GM12892 (cell line): Measurements from ENCODE around the gene PAPOLG.

ENCODE experiments used
- DNase-seq: peaks from one replicate; pipeline ENCODE4 v3.0.0; 2011; ENCODE audit not compliant: insufficient read length
- FAIRE-seq: peaks from 2 replicates; lab custom pipeline; 2011; peaks lifted over from hg19 to GRCh38; lab: Jason Lieb, UNC
- POLR2A ChIP-seq: IDR thresholded peaks from 2 replicates; pipeline ENCODE4 v1.6.1; 2011; ENCODE audit warnings: low read depth, low read length, control low read depth
- POLR2AphosphoS5 ChIP-seq: IDR thresholded peaks from 2 replicates; pipeline ENCODE4 v1.6.1; 2011; ENCODE audit warnings: low read depth, low read length, control low read depth
- TAF1 ChIP-seq: IDR thresholded peaks from 2 replicates; pipeline ENCODE4 v1.6.1; 2011; ENCODE audit warnings: low read depth, mild to moderate bottlenecking, control low read depth, low read length, borderline replicate concordance

PAPOLG gene

GRCh38 chr2:60778352-60778751 is 22.3 kb downstream of the PAPOLG start:
- no peak for DNase-seq
- TF ChIP-seq POLR2AphosphoS5 (no peak), TAF1 (no peak), POLR2A (no peak)
- FAIRE-seq = no peak

DNA sequence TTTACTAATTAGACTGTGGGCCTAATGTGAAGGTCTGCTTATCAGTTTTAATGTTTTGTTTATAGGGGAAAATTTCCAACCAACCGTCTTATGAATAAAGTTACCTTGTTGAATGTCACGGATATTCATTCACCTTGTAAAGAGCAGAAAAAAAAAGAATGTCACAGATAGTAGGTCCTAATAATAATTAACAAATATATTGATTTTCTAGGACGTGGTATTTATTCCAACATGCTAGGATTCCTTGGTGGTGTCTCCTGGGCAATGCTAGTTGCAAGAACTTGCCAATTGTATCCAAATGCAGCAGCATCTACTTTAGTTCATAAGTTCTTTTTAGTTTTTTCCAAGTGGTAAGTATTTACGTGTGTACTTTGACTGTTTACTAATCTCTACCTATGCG is 23.4 kb downstream of the PAPOLG start:
- DNase-seq (no peak), FAIRE-seq (no peak)
- TF ChIP-seq POLR2A = no peak
- no peak for TF ChIP-seq TAF1
- TF ChIP-seq POLR2AphosphoS5 = no peak

GRCh38 chr2:60780721-60781120 is 24.7 kb downstream of the PAPOLG start:
- TF ChIP-seq POLR2AphosphoS5 (no peak), POLR2A (no peak), TAF1 (no peak)
- DNase-seq (no peak), FAIRE-seq (no peak)

- no peak for FAIRE-seq
- TF ChIP-seq POLR2A = no peak
- no peak for TF ChIP-seq POLR2AphosphoS5
- no peak for TF ChIP-seq TAF1
- no peak for DNase-seq
These were observed 37.1 kb downstream of the PAPOLG start for GRCh38 chr2:60793169-60793568.

DNA sequence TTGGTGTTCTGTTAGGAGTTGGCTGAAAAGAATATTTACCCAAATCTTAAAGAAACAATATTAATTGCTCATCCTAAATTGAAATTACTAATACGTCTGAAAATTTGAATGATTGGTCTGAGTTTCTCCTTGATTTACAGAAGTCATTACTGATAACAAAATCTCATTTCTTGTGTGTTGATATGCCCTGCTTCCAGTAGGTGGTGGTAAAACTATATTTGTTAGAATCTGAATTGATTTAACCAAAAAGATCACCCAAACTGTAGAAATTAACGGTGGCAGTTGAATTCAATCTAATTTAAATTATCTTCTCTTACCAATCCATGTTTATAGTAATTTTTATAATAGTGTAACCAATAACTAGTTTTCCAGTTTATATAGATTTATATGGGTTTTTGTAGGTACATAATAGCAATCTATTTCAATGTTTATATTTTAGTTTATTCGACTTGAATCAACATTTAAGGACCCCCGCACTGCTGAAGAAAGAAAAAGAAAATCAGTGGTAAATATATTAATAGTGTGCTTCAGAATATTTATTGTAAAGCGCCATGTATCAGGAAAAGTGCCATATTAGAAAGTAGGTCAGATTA is 38.3 kb downstream of the PAPOLG start:
- TF ChIP-seq POLR2A = no peak
- TF ChIP-seq POLR2AphosphoS5 = no peak
- TF ChIP-seq TAF1 = no peak
- FAIRE-seq = peak; percentile 73
- DNase-seq = no peak

GRCh38 chr2:60796573-60797509 is 40.8 kb downstream of the PAPOLG start:
- TF ChIP-seq POLR2A (no peak), POLR2AphosphoS5 (no peak), TAF1 (no peak)
- FAIRE-seq = peak; percentile 70

GRCh38 chr2:60804473-60804872 is 48.4 kb downstream of the PAPOLG start:
- TF ChIP-seq POLR2AphosphoS5 (no peak), POLR2A (no peak), TAF1 (no peak)
- DNase-seq = no peak
- FAIRE-seq = no peak

More at GRCh38 chr2:60796573-60797509, 40.8 kb downstream of the PAPOLG start:
- no peak for DNase-seq

DNA sequence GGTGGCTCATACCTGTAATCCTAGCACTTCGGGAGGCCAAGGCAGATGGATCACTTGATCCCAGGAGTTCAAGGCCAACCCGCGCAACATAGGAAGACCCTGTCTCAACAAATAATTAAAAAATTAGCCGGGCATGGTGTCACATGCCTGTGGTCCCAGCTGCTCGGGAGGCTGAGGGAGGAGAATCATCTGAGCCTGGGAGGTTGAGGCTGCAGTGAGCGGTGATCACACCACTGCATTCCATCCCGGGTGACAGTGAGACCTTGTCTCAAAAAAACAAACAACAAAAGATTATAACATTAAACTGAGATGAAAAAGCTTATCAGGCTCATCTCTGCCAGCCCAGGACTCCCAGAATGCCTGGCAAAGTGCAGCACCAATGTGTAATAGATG is 50.5 kb downstream of the PAPOLG start:
- no peak for TF ChIP-seq POLR2AphosphoS5
- no peak for TF ChIP-seq TAF1
- TF ChIP-seq POLR2A = no peak
- DNase-seq = no peak
- no peak for FAIRE-seq

DNA sequence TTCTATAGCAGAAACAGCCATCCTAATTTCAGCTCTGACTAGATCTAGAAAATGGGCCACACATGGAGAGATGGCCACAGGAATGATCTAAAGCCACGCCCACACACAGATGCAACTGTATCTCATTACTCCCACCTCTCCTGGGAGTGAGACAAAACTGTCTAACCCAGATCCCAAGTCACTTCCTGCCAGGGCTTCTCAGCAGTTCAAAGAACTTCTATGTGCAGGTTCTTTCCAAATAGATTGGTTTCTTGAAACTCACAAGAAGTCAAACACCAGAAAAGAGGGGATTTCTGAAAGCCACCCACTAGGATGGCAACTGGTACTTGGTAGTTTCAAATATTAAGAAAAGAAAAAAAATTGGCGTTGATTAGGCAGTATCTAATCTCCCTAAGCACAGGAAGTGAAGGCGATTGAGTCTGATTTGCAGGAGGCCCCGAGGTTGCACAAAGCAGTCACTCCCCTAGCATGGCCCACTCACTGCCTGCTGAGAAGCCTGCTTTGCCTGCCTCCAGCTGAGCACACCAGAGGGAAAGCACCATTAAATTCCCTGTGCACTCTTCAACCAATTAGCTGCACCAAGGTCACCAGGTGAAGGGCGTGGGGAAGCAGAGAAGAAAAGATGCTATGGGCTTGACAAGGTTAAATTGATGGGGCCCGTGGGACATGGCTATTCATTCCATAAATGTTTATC is 51.1 kb downstream of the PAPOLG start:
- TF ChIP-seq POLR2A = peak; percentile 42; the same call in 1 of the 2 replicates
- no peak for TF ChIP-seq TAF1
- DNase-seq = peak; percentile 50
- FAIRE-seq = peak; percentile 84

- no peak for DNase-seq
- no peak for TF ChIP-seq TAF1
- TF ChIP-seq POLR2A = no peak
- TF ChIP-seq POLR2AphosphoS5 = no peak
- FAIRE-seq = no peak
These were observed 52.3 kb downstream of the PAPOLG start for GRCh38 chr2:60808330-60808801.
